NK-92 treated with Interleukin-12 subunit alpha and Interleukin-12 subunit beta, amount 100 ng/mL, for 24 hours (cell line): ENCODE measurements around the gene PRDX5.

Experiments
- DNase-seq: peaks from one replicate; lab custom pipeline; 2025; lab: John Stamatoyannopoulos, UW

PRDX5 gene

GRCh38 chr11:64317961-64318765, at the start of gene PRDX5:
Gene PRDX5, plus strand, starts transcription at chr11:64318121. Its CDS starts 95 bp downstream, at chr11:64318216.
- peak; percentile 97 for DNase-seq

GRCh38 chr11:64268893-64269539, 48.9 kb upstream of the PRDX5 start:
- DNase-seq, result peak; percentile 47

GRCh38 chr11:64269540-64270220, 48.2 kb upstream of the PRDX5 start:
- peak; percentile 95 for DNase-seq

GRCh38 chr11:64275031-64275800, 42.7 kb upstream of the PRDX5 start:
- no peak for DNase-seq

GRCh38 chr11:64275841-64276240, 42.1 kb upstream of the PRDX5 start:
- DNase-seq, result no peak

- no peak for DNase-seq
Measured at GRCh38 chr11:64276653-64277431, 41.1 kb upstream of the PRDX5 start.

GRCh38 chr11:64278576-64279190, 39.2 kb upstream of the PRDX5 start:
- DNase-seq, result no peak

- no peak for DNase-seq
Measured at GRCh38 chr11:64281957-64282770, 35.8 kb upstream of the PRDX5 start.

- DNase-seq, result no peak
Measured at GRCh38 chr11:64283092-64283491, 34.8 kb upstream of the PRDX5 start.

GRCh38 chr11:64284048-64284961, 33.6 kb upstream of the PRDX5 start, which contains the start of gene BAD:
Gene BAD, minus strand, starts transcription at chr11:64284665. Its CDS starts 297 bp downstream, at chr11:64284368.
- peak; percentile 89 for DNase-seq

GRCh38 chr11:64284962-64285884, 32.7 kb upstream of the PRDX5 start, which contains the start of gene GPR137:
Gene GPR137, plus strand, starts transcription at chr11:64285848. Its CDS starts 677 bp downstream, at chr11:64286525.
- peak; percentile 86 for DNase-seq

GRCh38 chr11:64285885-64286800, 31.8 kb upstream of the PRDX5 start:
- DNase-seq, result peak; percentile 22

- DNase-seq, result no peak
Measured at GRCh38 chr11:64286801-64287159, 31.1 kb upstream of the PRDX5 start.

GRCh38 chr11:64287676-64288352, 30.1 kb upstream of the PRDX5 start:
- DNase-seq, result no peak

GRCh38 chr11:64288353-64288750, 29.6 kb upstream of the PRDX5 start:
- no peak for DNase-seq

- DNase-seq, result no peak
Measured at GRCh38 chr11:64289002-64289564, 28.8 kb upstream of the PRDX5 start.
